ENCODE measurements around the gene GIMAP1. TPM values are rescaled to one million over a fixed set of nuclear protein-coding genes. Genes with fewer than 3 reads are reported as not detected.

The GIMAP1 gene
- total and polyA plus RNA-seq, 9 donors = 0.58 to 6.2 (median 2.7) TPM

GRCh38 chr7:150732786-150733481 is 16.5 kb downstream of the GIMAP1 start:
- no peaks in the 10 kb centered on the region for H3K36me3 ChIP-seq
- H3K9me3 ChIP-seq = no peaks in the 10 kb centered on the region
- no peak for TF ChIP-seq POLR2A (IDR thresholded peaks at IDR 0.05)
- TF ChIP-seq EP300 (IDR thresholded peaks at IDR 0.05) = no peak
- TF ChIP-seq, protein P1, sequence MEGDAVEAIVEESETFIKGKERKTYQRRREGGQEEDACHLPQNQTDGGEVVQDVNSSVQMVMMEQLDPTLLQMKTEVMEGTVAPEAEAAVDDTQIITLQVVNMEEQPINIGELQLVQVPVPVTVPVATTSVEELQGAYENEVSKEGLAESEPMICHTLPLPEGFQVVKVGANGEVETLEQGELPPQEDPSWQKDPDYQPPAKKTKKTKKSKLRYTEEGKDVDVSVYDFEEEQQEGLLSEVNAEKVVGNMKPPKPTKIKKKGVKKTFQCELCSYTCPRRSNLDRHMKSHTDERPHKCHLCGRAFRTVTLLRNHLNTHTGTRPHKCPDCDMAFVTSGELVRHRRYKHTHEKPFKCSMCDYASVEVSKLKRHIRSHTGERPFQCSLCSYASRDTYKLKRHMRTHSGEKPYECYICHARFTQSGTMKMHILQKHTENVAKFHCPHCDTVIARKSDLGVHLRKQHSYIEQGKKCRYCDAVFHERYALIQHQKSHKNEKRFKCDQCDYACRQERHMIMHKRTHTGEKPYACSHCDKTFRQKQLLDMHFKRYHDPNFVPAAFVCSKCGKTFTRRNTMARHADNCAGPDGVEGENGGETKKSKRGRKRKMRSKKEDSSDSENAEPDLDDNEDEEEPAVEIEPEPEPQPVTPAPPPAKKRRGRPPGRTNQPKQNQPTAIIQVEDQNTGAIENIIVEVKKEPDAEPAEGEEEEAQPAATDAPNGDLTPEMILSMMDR (IDR thresholded peaks at IDR 0.05) = no peak
- H3K4me3 ChIP-seq = no peak overlapping the region
- intact Hi-C loops (cut with DNase I) = no loop called here
- WGBS, 3 donors = 74 to 81% (median 76%) methylated on average over 5 of the region's 5 CpGs
- DNase-seq = no peak
- H3K27ac ChIP-seq = no peak overlapping the region
- H3K27me3 ChIP-seq = no peaks in the 10 kb centered on the region
- no peaks in the 10 kb centered on the region for H3K4me1 ChIP-seq (ENCODE audit: insufficient read depth)

DNA sequence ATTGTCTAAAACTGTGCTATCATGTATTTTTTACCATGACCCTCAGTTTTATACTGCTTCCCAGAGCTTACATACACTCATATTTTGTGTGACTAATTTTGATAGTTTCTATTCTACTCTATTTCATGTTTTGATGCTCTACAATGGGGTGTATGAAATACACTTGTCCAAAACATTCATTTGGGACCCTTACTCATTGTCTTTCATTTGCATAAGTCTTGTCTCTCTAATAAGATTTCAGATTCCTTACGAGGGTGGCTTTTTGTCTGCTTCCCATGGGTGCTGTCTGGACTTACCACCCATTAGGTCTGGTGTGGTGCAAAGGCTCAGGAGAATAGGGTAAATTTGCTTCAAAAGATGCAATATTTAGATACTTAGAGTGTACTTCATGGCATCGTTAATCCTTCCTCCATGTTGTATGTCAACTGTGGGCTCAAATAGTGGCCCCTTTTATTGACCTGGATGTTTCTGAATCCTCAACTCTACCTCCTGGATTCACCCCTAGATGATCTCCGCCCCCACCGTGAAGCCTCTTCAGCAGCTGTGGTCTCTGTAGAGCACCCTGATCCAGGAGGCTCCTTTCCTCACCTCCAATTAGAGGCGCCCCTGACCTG is 17.2 kb downstream of the GIMAP1 start:
- Histone ChIP-seq H3K27me3 (no peaks in the 10 kb centered on the region), H3K27ac (no peak overlapping the region), H3K4me1 (ENCODE audit: insufficient read depth) (no peaks in the 10 kb centered on the region), H3K4me3 (no peak overlapping the region), H3K9me3 (no peaks in the 10 kb centered on the region), H3K36me3 (no peaks in the 10 kb centered on the region)
- intact Hi-C loops (cut with DNase I) = no loop called here
- 84 to 92% (median 87%) methylated on average over 5 of the region's 5 CpGs for WGBS, 3 donors
- DNase-seq = no peak
- TF ChIP-seq, protein P1 (IDR thresholded peaks at IDR 0.05) = no peak
- TF ChIP-seq EP300 (IDR thresholded peaks at IDR 0.05) (no peak), POLR2A (IDR thresholded peaks at IDR 0.05) (no peak)

DNA sequence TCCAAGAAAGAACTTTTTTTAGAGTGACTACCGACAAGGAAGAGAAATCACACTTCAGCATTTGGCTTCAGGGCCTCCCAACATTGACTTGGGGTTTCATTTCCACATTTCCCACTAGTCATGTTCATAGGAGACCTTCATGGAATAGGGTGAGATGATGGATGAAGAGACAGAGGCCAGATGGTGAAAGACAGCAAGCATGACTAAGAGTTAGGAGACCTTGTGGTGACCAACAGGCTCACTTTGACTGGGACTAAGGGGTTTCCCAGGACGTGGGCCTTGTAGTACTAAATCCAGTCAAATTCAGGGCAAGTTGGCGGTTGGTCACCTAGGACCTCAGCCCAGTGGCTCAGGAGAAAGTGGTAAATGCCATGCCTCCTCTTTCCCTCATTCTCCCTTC is 17.8 kb downstream of the GIMAP1 start:
- no peaks in the 10 kb centered on the region for H3K36me3 ChIP-seq
- no peak overlapping the region for H3K4me3 ChIP-seq
- intact Hi-C loops (cut with DNase I) = no loop called here
- H3K9me3 ChIP-seq = no peaks in the 10 kb centered on the region
- TF ChIP-seq, protein P1 (IDR thresholded peaks at IDR 0.05) = no peak
- TF ChIP-seq POLR2A (IDR thresholded peaks at IDR 0.05) (no peak), EP300 (IDR thresholded peaks at IDR 0.05) (no peak)
- no peak for DNase-seq
- H3K4me1 ChIP-seq (ENCODE audit: insufficient read depth) = no peaks in the 10 kb centered on the region
- H3K27me3 ChIP-seq = no peaks in the 10 kb centered on the region
- H3K27ac ChIP-seq = no peak overlapping the region
- 82 to 85% (median 82%) methylated on average over 3 of the region's 3 CpGs for WGBS, 3 donors

DNA sequence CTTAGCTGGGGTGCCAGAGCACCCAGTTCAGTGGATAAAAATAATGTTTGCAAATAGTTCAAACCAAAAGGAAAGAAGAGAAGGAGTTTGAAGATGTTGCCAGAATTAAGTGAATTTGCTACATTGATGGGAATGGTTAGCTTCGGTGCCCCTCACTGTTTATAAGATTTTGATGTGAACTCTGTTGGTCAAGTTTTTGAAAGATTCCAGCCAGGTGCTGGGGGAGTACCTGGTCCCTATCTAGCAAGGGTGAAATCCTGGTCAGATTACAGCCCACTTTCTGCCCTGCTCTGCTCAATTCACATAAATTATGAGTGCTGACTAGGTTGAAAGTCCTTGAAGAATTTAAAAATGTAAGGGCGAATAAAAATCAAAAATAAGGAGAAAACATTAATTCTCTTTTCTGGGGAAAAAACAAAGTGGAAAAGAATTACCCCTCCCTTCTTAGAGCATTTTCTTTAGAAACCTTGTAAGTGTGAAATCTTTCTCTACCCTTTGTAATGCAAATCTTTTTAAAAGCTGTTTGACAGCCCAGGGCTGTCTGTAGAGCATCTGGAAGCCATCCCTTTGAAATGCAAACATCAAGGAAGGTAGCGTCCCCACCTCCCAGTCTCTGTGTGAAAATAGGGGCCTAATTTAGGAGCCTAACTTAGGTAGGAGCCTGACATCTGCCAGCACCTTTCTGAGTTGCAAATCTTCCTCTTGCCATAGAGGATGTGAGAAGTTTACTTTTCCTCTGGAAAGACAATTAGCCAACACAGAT is 19.4 kb downstream of the GIMAP1 start:
- no peaks in the 10 kb centered on the region for H3K27me3 ChIP-seq
- H3K27ac ChIP-seq = no peak overlapping the region
- intact Hi-C loops (cut with DNase I) = no loop called here
- no peak overlapping the region for H3K4me3 ChIP-seq
- H3K4me1 ChIP-seq (ENCODE audit: insufficient read depth) = no peaks in the 10 kb centered on the region
- 52 to 59% (median 56%) methylated on average over 3 of the region's 3 CpGs for WGBS, 3 donors
- no peaks in the 10 kb centered on the region for H3K9me3 ChIP-seq
- no peak for DNase-seq
- H3K36me3 ChIP-seq = no peaks in the 10 kb centered on the region
- no peak for TF ChIP-seq EP300 (IDR thresholded peaks at IDR 0.05)
- no peak for TF ChIP-seq POLR2A (IDR thresholded peaks at IDR 0.05)
- TF ChIP-seq, protein P1 (IDR thresholded peaks at IDR 0.05) = no peak

Measured in ovary (tissue), 9 donors.